Glutamatergic neuron (in vitro differentiated cells): ENCODE data around the gene ATL1. TPM values are rescaled to one million over a fixed set of nuclear protein-coding genes. Genes with fewer than 3 reads are reported as not detected.

ENCODE experiments used
- DNase-seq: peaks from one replicate; pipeline ENCODE4 v3.0.0; 2022
- H3K27ac Mint-ChIP-seq: one replicate; pipeline ENCODE4 v1.8.0; 2020; ENCODE audit warnings: mild to moderate bottlenecking, mixed read lengths, inconsistent platforms; ENCODE audit not compliant: unreplicated experiment
- H3K27me3 Mint-ChIP-seq: one replicate; pipeline ENCODE4 v1.8.0; 2020; ENCODE audit warnings: mild to moderate bottlenecking, moderate library complexity, mixed read lengths, inconsistent platforms; ENCODE audit not compliant: unreplicated experiment
- H3K36me3 Mint-ChIP-seq: one replicate; pipeline ENCODE4 v1.8.0; 2020; ENCODE audit warnings: mild to moderate bottlenecking, mixed read lengths, inconsistent platforms; ENCODE audit not compliant: unreplicated experiment
- H3K4me1 Mint-ChIP-seq: one replicate; pipeline ENCODE4 v1.8.0; 2020; ENCODE audit warnings: mild to moderate bottlenecking, low read depth, mixed read lengths, inconsistent platforms; ENCODE audit not compliant: unreplicated experiment
- H3K4me3 Mint-ChIP-seq: one replicate; pipeline ENCODE4 v1.8.0; 2020; ENCODE audit warnings: mild to moderate bottlenecking, mixed read lengths, inconsistent platforms; ENCODE audit not compliant: unreplicated experiment
- H3K9me3 Mint-ChIP-seq: one replicate; pipeline ENCODE4 v1.8.0; 2020; ENCODE audit warnings: mild to moderate bottlenecking, moderate library complexity, mixed read lengths, inconsistent platforms; ENCODE audit not compliant: unreplicated experiment
- CTCF ChIP-seq: fragments of 200-600 bp; sonication (generic); IDR thresholded peaks from one replicate; pipeline ENCODE4 v1.5.0; 2021; ENCODE audit not compliant: partially characterized antibody, unreplicated experiment
- total RNA-seq: library from RNA; stranded (reverse); fragmentation: NEBNext Ultra II Directional; extraction: Animal tissue kit (Norgen Biotek cat#: 25700); gene quantifications from one replicate; pipeline ENCODE4 v1.2.1, GENCODE V29; 2021; ENCODE audit not compliant: unreplicated experiment

ATL1 gene
- total RNA-seq, 1 donor from 2014 or later = 44.0 TPM

- Mint-ChIP-seq H3K36me3 (no peaks in the 10 kb centered on the region), H3K27ac (peak overlapping the region; percentile 26), H3K4me1 (peaks cover 5% of the 10 kb centered on the region), H3K4me3 (peak overlapping the region; percentile 86), H3K9me3 (no peaks in the 10 kb centered on the region), H3K27me3 (no peaks in the 10 kb centered on the region)
- no peak for DNase-seq
- TF ChIP-seq CTCF = no peak
Observed at GRCh38 chr14:50666772-50667683, 107.1 kb downstream of the ATL1 start.

- DNase-seq = no peak
Observed at GRCh38 chr14:50667684-50667995, 107.7 kb downstream of the ATL1 start.

GRCh38 chr14:50667996-50668825, 108.3 kb downstream of the ATL1 start, which contains the start of gene SAV1:
Gene SAV1, minus strand, starts transcription at chr14:50668306. Its CDS starts 339 bp downstream, at chr14:50667967.
- DNase-seq = peak; percentile 84
- peak within 1 kb of the TSS; percentile 26 for H3K27ac Mint-ChIP-seq
- peaks cover 5% of the 10 kb centered on the region for H3K4me1 Mint-ChIP-seq
- H3K4me3 Mint-ChIP-seq = peak within 1 kb of the TSS; percentile 86
- no peaks in the 10 kb centered on the region for H3K36me3 Mint-ChIP-seq
- TF ChIP-seq CTCF = no peak
- H3K9me3 Mint-ChIP-seq = no peaks in the 10 kb centered on the region
- H3K27me3 Mint-ChIP-seq = no peaks in the 10 kb centered on the region

More at GRCh38 chr14:50667684-50667995, 107.7 kb downstream of the ATL1 start:
- no peaks in the 10 kb centered on the region for H3K36me3 Mint-ChIP-seq
- peak overlapping the region; percentile 86 for H3K4me3 Mint-ChIP-seq
- TF ChIP-seq CTCF = no peak
- H3K27ac Mint-ChIP-seq = peak overlapping the region; percentile 26
- no peaks in the 10 kb centered on the region for H3K9me3 Mint-ChIP-seq
- peaks cover 5% of the 10 kb centered on the region for H3K4me1 Mint-ChIP-seq
- no peaks in the 10 kb centered on the region for H3K27me3 Mint-ChIP-seq

GRCh38 chr14:50668826-50669143, 108.8 kb downstream of the ATL1 start:
- no peak for TF ChIP-seq CTCF
- H3K4me1 Mint-ChIP-seq = peaks cover 5% of the 10 kb centered on the region
- H3K27me3 Mint-ChIP-seq = no peaks in the 10 kb centered on the region
- H3K27ac Mint-ChIP-seq = no peak overlapping the region
- no peaks in the 10 kb centered on the region for H3K9me3 Mint-ChIP-seq
- DNase-seq = no peak
- H3K4me3 Mint-ChIP-seq = no peak overlapping the region
- H3K36me3 Mint-ChIP-seq = no peaks in the 10 kb centered on the region

GRCh38 chr14:50669441-50669986, 109.6 kb downstream of the ATL1 start:
- no peak overlapping the region for H3K4me3 Mint-ChIP-seq
- H3K4me1 Mint-ChIP-seq = peaks cover 5% of the 10 kb centered on the region
- H3K27me3 Mint-ChIP-seq = no peaks in the 10 kb centered on the region
- no peaks in the 10 kb centered on the region for H3K9me3 Mint-ChIP-seq
- no peak overlapping the region for H3K27ac Mint-ChIP-seq
- H3K36me3 Mint-ChIP-seq = no peaks in the 10 kb centered on the region
- DNase-seq = no peak
- TF ChIP-seq CTCF = no peak
